ENCODE results near the gene PGM1.

- no peak for TF ChIP-seq CTCF (IDR thresholded peaks at IDR 0.05)
- no peak for TF ChIP-seq EP300 (IDR thresholded peaks at IDR 0.05)
- no peak for TF ChIP-seq POLR2A (IDR thresholded peaks at IDR 0.05)
Observed at GRCh38 chr1:63626222-63626621, 33.0 kb downstream of the PGM1 start.
